Ishikawa (cell line): ENCODE measurements around the gene PPP1R11.
A peak's percentile ranks its signal among the peaks of the same experiment; 100 is the strongest.

Experiments used
- CEBPB ChIP-seq: IDR thresholded peaks from 2 replicates; pipeline ENCODE4 v1.6.1; 2012
- CREB1 ChIP-seq: IDR thresholded peaks from 2 replicates; pipeline ENCODE4 v1.6.1; 2012; ENCODE audit warnings: low read depth
- EGR1 ChIP-seq: IDR thresholded peaks from 2 replicates; pipeline ENCODE4 v1.6.1; 2012
- EP300 ChIP-seq: IDR thresholded peaks from 2 replicates; pipeline ENCODE4 v1.6.1; 2012; ENCODE audit warnings: borderline replicate concordance
- FOXM1 ChIP-seq: IDR thresholded peaks from 2 replicates; pipeline ENCODE4 v1.6.1; 2012; ENCODE audit warnings: low read depth, borderline replicate concordance
- MAX ChIP-seq: IDR thresholded peaks from 2 replicates; pipeline ENCODE4 v1.6.1; 2012
- NFIC ChIP-seq: IDR thresholded peaks from 2 replicates; pipeline ENCODE4 v1.6.1; 2012
- RAD21 ChIP-seq: IDR thresholded peaks from 2 replicates; pipeline ENCODE4 v1.6.1; 2012; ENCODE audit warnings: low read depth
- REST ChIP-seq: IDR thresholded peaks from 2 replicates; pipeline ENCODE4 v1.6.1; 2012; ENCODE audit warnings: low read depth, mild to moderate bottlenecking
- TAF1 ChIP-seq: IDR thresholded peaks from 2 replicates; pipeline ENCODE4 v1.6.1; 2012; ENCODE audit warnings: low read depth, mild to moderate bottlenecking
- TCF12 ChIP-seq: IDR thresholded peaks from 2 replicates; pipeline ENCODE4 v1.6.1; 2012; ENCODE audit warnings: low read depth
- TEAD4 ChIP-seq: IDR thresholded peaks from 2 replicates; pipeline ENCODE4 v1.6.1; 2012
- USF1 ChIP-seq: IDR thresholded peaks from 2 replicates; pipeline ENCODE4 v1.6.1; 2012
- YY1 ChIP-seq: IDR thresholded peaks from 2 replicates; pipeline ENCODE4 v1.6.1; 2012; ENCODE audit warnings: low read depth
- ZBTB7A ChIP-seq: IDR thresholded peaks from 2 replicates; pipeline ENCODE4 v1.6.1; 2012; ENCODE audit warnings: low read depth

Gene PPP1R11

GRCh38 chr6:30102970-30103871 is 36.2 kb downstream of the PPP1R11 start:
- no peak for TF ChIP-seq REST
- TF ChIP-seq CEBPB: no peak
- no peak for TF ChIP-seq TCF12
- no peak for TF ChIP-seq EGR1
- no peak for TF ChIP-seq CREB1
- TF ChIP-seq FOXM1: no peak
- peak; percentile 89 for TF ChIP-seq RAD21
- no peak for TF ChIP-seq EP300
- TF ChIP-seq TAF1: no peak
- TF ChIP-seq USF1: no peak
- TF ChIP-seq ZBTB7A: no peak
- TF ChIP-seq MAX: peak; percentile 26; the same call in 1 of the 2 replicates
- TF ChIP-seq TEAD4: no peak
- no peak for TF ChIP-seq NFIC

- no peak for TF ChIP-seq USF1
- no peak for TF ChIP-seq NFIC
- TF ChIP-seq TEAD4: no peak
- no peak for TF ChIP-seq EGR1
- no peak for TF ChIP-seq YY1
- no peak for TF ChIP-seq CEBPB
- no peak for TF ChIP-seq EP300
- TF ChIP-seq CREB1: no peak
- TF ChIP-seq ZBTB7A: no peak
- no peak for TF ChIP-seq MAX
- no peak for TF ChIP-seq TCF12
- TF ChIP-seq REST: no peak
- TF ChIP-seq TAF1: no peak
- no peak for TF ChIP-seq FOXM1
- TF ChIP-seq RAD21: no peak
These were observed 36.8 kb downstream of the PPP1R11 start for GRCh38 chr6:30103872-30104179.

- no peak for TF ChIP-seq MAX
- TF ChIP-seq TCF12: no peak
- no peak for TF ChIP-seq ZBTB7A
- no peak for TF ChIP-seq NFIC
- no peak for TF ChIP-seq RAD21
- no peak for TF ChIP-seq FOXM1
- TF ChIP-seq CEBPB: no peak
- no peak for TF ChIP-seq REST
- TF ChIP-seq TEAD4: no peak
- TF ChIP-seq USF1: no peak
- TF ChIP-seq EP300: no peak
- TF ChIP-seq TAF1: no peak
- no peak for TF ChIP-seq CREB1
- TF ChIP-seq EGR1: no peak
- TF ChIP-seq YY1: no peak
These were observed 37.7 kb downstream of the PPP1R11 start for GRCh38 chr6:30104661-30105060.
